Activated naive CD8-positive, alpha-beta T cell treated with anti-CD3 and anti-CD28 coated beads for 36 hours (primary cell): ENCODE measurements around the gene SEMA5A. TPM values are rescaled to one million over a fixed set of nuclear protein-coding genes. Genes with fewer than 3 reads are reported as not detected.

ENCODE experiments used
- DNase-seq: peaks from one replicate; pipeline ENCODE4 v3.0.0; 2021
- H3K27ac Mint-ChIP-seq: one replicate; pipeline ENCODE4 v1.8.0; 2022; ENCODE audit warnings: mild to moderate bottlenecking, moderate library complexity, mixed read lengths
- H3K27me3 Mint-ChIP-seq: one replicate; pipeline ENCODE4 v1.8.0; 2022; ENCODE audit warnings: mild to moderate bottlenecking, mixed read lengths
- H3K36me3 Mint-ChIP-seq: one replicate; pipeline ENCODE4 v1.8.0; 2021; ENCODE audit warnings: mild to moderate bottlenecking, mixed read lengths
- H3K4me1 Mint-ChIP-seq: one replicate; pipeline ENCODE4 v1.8.0; 2021; ENCODE audit warnings: mixed read lengths
- H3K4me3 Mint-ChIP-seq: one replicate; pipeline ENCODE4 v1.8.0; 2022; ENCODE audit warnings: mild to moderate bottlenecking, moderate library complexity, mixed read lengths
- H3K9me3 Mint-ChIP-seq: one replicate; pipeline ENCODE4 v1.8.0; 2022; ENCODE audit warnings: mixed read lengths
- total RNA-seq, 2 experiments: library from RNA; stranded (reverse); gene quantifications; one replicate each; pipeline ENCODE4 v1.2.3, GENCODE V29; 2021

Gene SEMA5A
- total RNA-seq, 2 experiments from 2014 or later = not detected

- no peaks in the 10 kb centered on the region for H3K27me3 Mint-ChIP-seq
These were observed 338.0 kb downstream of the SEMA5A start for GRCh38 chr5:9207817-9208418.

GRCh38 chr5:9202636-9203035, 343.2 kb downstream of the SEMA5A start:
- Mint-ChIP-seq H3K9me3 (no peaks in the 10 kb centered on the region), H3K4me3 (no peak overlapping the region), H3K36me3 (no peaks in the 10 kb centered on the region), H3K27ac (no peak overlapping the region), H3K4me1 (no peaks in the 10 kb centered on the region), H3K27me3 (no peaks in the 10 kb centered on the region)
- no peak for DNase-seq

More at GRCh38 chr5:9207817-9208418, 338.0 kb downstream of the SEMA5A start:
- Mint-ChIP-seq H3K36me3 (no peaks in the 10 kb centered on the region), H3K9me3 (no peaks in the 10 kb centered on the region), H3K27ac (no peak overlapping the region), H3K4me3 (no peak overlapping the region), H3K4me1 (no peaks in the 10 kb centered on the region)
- DNase-seq = no peak

GRCh38 chr5:9201761-9202160, 344.1 kb downstream of the SEMA5A start:
- Mint-ChIP-seq H3K27ac (no peak overlapping the region), H3K27me3 (no peaks in the 10 kb centered on the region), H3K9me3 (no peaks in the 10 kb centered on the region), H3K4me3 (no peak overlapping the region), H3K4me1 (no peaks in the 10 kb centered on the region), H3K36me3 (no peaks in the 10 kb centered on the region)
- no peak for DNase-seq

GRCh38 chr5:9201011-9201410, 344.9 kb downstream of the SEMA5A start:
- Mint-ChIP-seq H3K36me3 (no peaks in the 10 kb centered on the region), H3K4me3 (no peak overlapping the region), H3K4me1 (no peaks in the 10 kb centered on the region), H3K27ac (no peak overlapping the region), H3K9me3 (no peaks in the 10 kb centered on the region), H3K27me3 (no peaks in the 10 kb centered on the region)
- no peak for DNase-seq

GRCh38 chr5:9198394-9198793, 347.5 kb downstream of the SEMA5A start:
- no peaks in the 10 kb centered on the region for H3K36me3 Mint-ChIP-seq
- no peaks in the 10 kb centered on the region for H3K27me3 Mint-ChIP-seq
- no peaks in the 10 kb centered on the region for H3K4me1 Mint-ChIP-seq
- H3K4me3 Mint-ChIP-seq = no peak overlapping the region
- no peak overlapping the region for H3K27ac Mint-ChIP-seq
- no peaks in the 10 kb centered on the region for H3K9me3 Mint-ChIP-seq
- DNase-seq = no peak

GRCh38 chr5:9197881-9198260, 348.0 kb downstream of the SEMA5A start:
- no peak overlapping the region for H3K27ac Mint-ChIP-seq
- no peaks in the 10 kb centered on the region for H3K9me3 Mint-ChIP-seq
- no peaks in the 10 kb centered on the region for H3K36me3 Mint-ChIP-seq
- H3K4me3 Mint-ChIP-seq = no peak overlapping the region
- no peaks in the 10 kb centered on the region for H3K27me3 Mint-ChIP-seq
- no peak for DNase-seq
- H3K4me1 Mint-ChIP-seq = no peaks in the 10 kb centered on the region

- Mint-ChIP-seq H3K9me3 (no peaks in the 10 kb centered on the region), H3K27ac (no peak overlapping the region), H3K27me3 (no peaks in the 10 kb centered on the region), H3K36me3 (no peaks in the 10 kb centered on the region), H3K4me1 (no peaks in the 10 kb centered on the region), H3K4me3 (no peak overlapping the region)
- no peak for DNase-seq
These were observed 349.3 kb downstream of the SEMA5A start for GRCh38 chr5:9196403-9197227.

- Mint-ChIP-seq H3K4me1 (no peaks in the 10 kb centered on the region), H3K27ac (no peak overlapping the region), H3K4me3 (no peak overlapping the region), H3K9me3 (no peaks in the 10 kb centered on the region), H3K27me3 (no peaks in the 10 kb centered on the region), H3K36me3 (no peaks in the 10 kb centered on the region)
- no peak for DNase-seq
These were observed 351.4 kb downstream of the SEMA5A start for GRCh38 chr5:9194509-9194908.

GRCh38 chr5:9192266-9192665, 353.6 kb downstream of the SEMA5A start:
- no peaks in the 10 kb centered on the region for H3K4me1 Mint-ChIP-seq
- H3K4me3 Mint-ChIP-seq = no peak overlapping the region
- H3K27ac Mint-ChIP-seq = no peak overlapping the region
- no peaks in the 10 kb centered on the region for H3K27me3 Mint-ChIP-seq
- H3K36me3 Mint-ChIP-seq = no peaks in the 10 kb centered on the region
- H3K9me3 Mint-ChIP-seq = peaks cover 3% of the 10 kb centered on the region
- no peak for DNase-seq

GRCh38 chr5:9189681-9190080, 356.2 kb downstream of the SEMA5A start:
- Mint-ChIP-seq H3K27ac (no peak overlapping the region), H3K27me3 (no peaks in the 10 kb centered on the region), H3K4me3 (no peak overlapping the region), H3K36me3 (no peaks in the 10 kb centered on the region), H3K9me3 (peaks cover 3% of the 10 kb centered on the region), H3K4me1 (no peaks in the 10 kb centered on the region)
- DNase-seq = no peak

- DNase-seq = no peak
- Mint-ChIP-seq H3K36me3 (no peaks in the 10 kb centered on the region), H3K4me3 (no peak overlapping the region), H3K27me3 (no peaks in the 10 kb centered on the region), H3K4me1 (no peaks in the 10 kb centered on the region), H3K9me3 (peaks cover 3% of the 10 kb centered on the region), H3K27ac (no peak overlapping the region)
These were observed 356.9 kb downstream of the SEMA5A start for GRCh38 chr5:9188956-9189355.

GRCh38 chr5:9188131-9188530, 357.7 kb downstream of the SEMA5A start:
- Mint-ChIP-seq H3K36me3 (no peaks in the 10 kb centered on the region), H3K27me3 (no peaks in the 10 kb centered on the region), H3K27ac (no peak overlapping the region), H3K4me3 (no peak overlapping the region), H3K9me3 (peaks cover 3% of the 10 kb centered on the region), H3K4me1 (no peaks in the 10 kb centered on the region)
- no peak for DNase-seq

GRCh38 chr5:9187614-9188013, 358.3 kb downstream of the SEMA5A start:
- DNase-seq = no peak
- H3K4me3 Mint-ChIP-seq = no peak overlapping the region
- no peaks in the 10 kb centered on the region for H3K36me3 Mint-ChIP-seq
- no peaks in the 10 kb centered on the region for H3K4me1 Mint-ChIP-seq
- H3K27ac Mint-ChIP-seq = no peak overlapping the region
- H3K27me3 Mint-ChIP-seq = no peaks in the 10 kb centered on the region
- H3K9me3 Mint-ChIP-seq = peaks cover 3% of the 10 kb centered on the region

GRCh38 chr5:9186069-9186468, 359.8 kb downstream of the SEMA5A start:
- Mint-ChIP-seq H3K4me3 (no peak overlapping the region), H3K27ac (no peak overlapping the region), H3K27me3 (no peaks in the 10 kb centered on the region), H3K4me1 (no peaks in the 10 kb centered on the region), H3K9me3 (peaks cover 3% of the 10 kb centered on the region), H3K36me3 (no peaks in the 10 kb centered on the region)
- no peak for DNase-seq

- Mint-ChIP-seq H3K4me1 (no peaks in the 10 kb centered on the region), H3K27ac (no peak overlapping the region), H3K27me3 (no peaks in the 10 kb centered on the region), H3K36me3 (no peaks in the 10 kb centered on the region), H3K4me3 (no peak overlapping the region), H3K9me3 (peaks cover 3% of the 10 kb centered on the region)
- no peak for DNase-seq
These were observed 361.9 kb downstream of the SEMA5A start for GRCh38 chr5:9183992-9184391.
